ENCODE data around the gene TLE4.

DNA sequence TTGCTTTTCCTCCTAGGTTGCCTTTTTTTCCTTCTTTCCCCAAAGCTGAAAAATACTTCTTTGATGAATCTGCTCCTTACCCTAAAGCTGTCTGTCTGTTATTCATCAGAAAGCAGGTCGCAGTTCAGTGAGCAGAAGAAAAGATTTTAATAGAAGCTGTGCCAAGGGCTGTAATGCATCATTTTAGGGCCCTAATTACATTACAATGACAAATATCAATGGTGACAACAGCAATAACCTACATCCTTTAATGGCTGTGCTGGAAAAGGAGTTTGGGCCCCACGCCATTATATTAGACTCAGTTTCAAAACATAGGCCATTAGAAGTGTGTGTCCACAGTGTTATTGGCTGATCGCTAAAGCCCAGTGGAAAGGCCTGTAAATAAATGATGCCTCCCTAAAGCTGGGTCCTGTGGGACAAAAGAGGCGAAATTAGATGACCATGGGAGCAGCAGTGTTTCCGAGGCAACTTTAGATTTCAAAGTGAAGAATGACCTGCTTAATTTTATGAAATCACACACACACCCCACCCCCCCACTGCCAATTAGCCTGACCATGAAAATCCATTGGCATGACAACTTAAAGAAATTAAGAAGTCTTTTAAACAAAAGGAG is 38.4 kb downstream of the TLE4 start:
- TF ChIP-seq, protein P1, sequence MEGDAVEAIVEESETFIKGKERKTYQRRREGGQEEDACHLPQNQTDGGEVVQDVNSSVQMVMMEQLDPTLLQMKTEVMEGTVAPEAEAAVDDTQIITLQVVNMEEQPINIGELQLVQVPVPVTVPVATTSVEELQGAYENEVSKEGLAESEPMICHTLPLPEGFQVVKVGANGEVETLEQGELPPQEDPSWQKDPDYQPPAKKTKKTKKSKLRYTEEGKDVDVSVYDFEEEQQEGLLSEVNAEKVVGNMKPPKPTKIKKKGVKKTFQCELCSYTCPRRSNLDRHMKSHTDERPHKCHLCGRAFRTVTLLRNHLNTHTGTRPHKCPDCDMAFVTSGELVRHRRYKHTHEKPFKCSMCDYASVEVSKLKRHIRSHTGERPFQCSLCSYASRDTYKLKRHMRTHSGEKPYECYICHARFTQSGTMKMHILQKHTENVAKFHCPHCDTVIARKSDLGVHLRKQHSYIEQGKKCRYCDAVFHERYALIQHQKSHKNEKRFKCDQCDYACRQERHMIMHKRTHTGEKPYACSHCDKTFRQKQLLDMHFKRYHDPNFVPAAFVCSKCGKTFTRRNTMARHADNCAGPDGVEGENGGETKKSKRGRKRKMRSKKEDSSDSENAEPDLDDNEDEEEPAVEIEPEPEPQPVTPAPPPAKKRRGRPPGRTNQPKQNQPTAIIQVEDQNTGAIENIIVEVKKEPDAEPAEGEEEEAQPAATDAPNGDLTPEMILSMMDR (IDR thresholded peaks at IDR 0.05; ENCODE audit: low read depth, low read length) = no peak
- TF ChIP-seq POLR2A (IDR thresholded peaks at IDR 0.05; ENCODE audit: extremely low read depth, insufficient read length) (no peak), MYC (IDR thresholded peaks at IDR 0.05; ENCODE audit: low read depth, low read length) (no peak)
- TF ChIP-seq, protein P2, sequence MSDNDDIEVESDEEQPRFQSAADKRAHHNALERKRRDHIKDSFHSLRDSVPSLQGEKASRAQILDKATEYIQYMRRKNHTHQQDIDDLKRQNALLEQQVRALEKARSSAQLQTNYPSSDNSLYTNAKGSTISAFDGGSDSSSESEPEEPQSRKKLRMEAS (IDR thresholded peaks at IDR 0.05; ENCODE audit: low read depth, low read length) = no peak
